Astrocyte (in vitro differentiated cells and primary cell): ENCODE measurements around the gene EYS.

Experiments used
- CTCF ChIP-seq: IDR thresholded peaks from 2 replicates; pipeline ENCODE4 v1.5.1; 2011; ENCODE audit warnings: low read depth, mild to moderate bottlenecking, inconsistent platforms, low read length, moderate library complexity; ENCODE audit not compliant: insufficient read depth
- EZH2 ChIP-seq: IDR thresholded peaks from 2 replicates; pipeline ENCODE4 v1.6.1; 2012; ENCODE audit warnings: mild to moderate bottlenecking, low read length, inconsistent platforms; ENCODE audit not compliant: insufficient read depth

DNA sequence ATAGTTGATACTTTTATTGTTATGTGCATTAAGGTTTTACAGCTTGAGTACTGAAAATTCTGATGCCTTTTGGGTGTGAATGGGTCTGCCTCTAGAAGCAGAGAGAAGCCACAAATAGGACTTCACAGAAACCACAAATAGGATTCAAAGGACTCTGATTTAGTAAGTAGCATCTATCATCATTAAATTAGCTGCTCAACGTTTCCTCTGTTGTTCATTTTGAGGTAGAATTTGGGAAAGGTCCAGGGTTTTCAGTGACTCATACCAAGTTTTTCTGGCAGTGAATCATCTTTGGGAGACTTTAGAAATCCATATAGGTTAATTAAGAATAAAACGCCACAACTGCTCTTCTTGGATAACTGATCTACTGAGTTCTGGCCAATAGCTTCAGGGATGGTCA, 1966.3 kb downstream of the EYS start:
- TF ChIP-seq CTCF (no peak), EZH2 (no peak)
